PC-9 (cell line): ENCODE results near the gene C1QBP.

Experiments
- EZH2 ChIP-seq: fragments of 200-600 bp; sonication (generic); IDR thresholded peaks from 2 replicates; pipeline ENCODE4 v1.8.0; 2017; ENCODE audit warnings: antibody characterized with exemption, low read depth
- TF ChIP-seq, protein P1 (sequence below): fragments of 200-600 bp; sonication (generic); conservative IDR thresholded peaks from 2 replicates; pipeline ENCODE4 v1.6.1; 2017; ENCODE audit warnings: mixed run types, antibody characterized with exemption, mild to moderate bottlenecking, moderate library complexity

DNA sequence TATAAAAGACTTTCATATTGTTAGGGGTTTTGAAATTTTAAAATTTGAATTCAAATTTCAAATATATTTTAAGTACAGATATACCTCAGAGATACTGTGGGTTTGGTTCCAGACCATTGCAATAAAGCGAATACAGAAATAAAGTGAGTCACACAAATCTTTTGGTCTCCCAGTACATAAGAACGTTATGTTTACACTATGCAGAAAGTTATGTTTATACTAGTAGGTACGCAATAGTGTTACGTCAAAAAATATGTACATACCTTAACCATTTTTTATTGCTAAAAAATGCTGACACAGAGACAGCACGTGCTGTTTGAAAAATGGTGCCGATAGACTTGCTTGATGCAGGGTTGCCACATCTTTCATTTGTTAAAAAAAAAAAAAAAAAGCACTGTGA lies 39.2 kb downstream of the C1QBP start:
- TF ChIP-seq, protein P1, sequence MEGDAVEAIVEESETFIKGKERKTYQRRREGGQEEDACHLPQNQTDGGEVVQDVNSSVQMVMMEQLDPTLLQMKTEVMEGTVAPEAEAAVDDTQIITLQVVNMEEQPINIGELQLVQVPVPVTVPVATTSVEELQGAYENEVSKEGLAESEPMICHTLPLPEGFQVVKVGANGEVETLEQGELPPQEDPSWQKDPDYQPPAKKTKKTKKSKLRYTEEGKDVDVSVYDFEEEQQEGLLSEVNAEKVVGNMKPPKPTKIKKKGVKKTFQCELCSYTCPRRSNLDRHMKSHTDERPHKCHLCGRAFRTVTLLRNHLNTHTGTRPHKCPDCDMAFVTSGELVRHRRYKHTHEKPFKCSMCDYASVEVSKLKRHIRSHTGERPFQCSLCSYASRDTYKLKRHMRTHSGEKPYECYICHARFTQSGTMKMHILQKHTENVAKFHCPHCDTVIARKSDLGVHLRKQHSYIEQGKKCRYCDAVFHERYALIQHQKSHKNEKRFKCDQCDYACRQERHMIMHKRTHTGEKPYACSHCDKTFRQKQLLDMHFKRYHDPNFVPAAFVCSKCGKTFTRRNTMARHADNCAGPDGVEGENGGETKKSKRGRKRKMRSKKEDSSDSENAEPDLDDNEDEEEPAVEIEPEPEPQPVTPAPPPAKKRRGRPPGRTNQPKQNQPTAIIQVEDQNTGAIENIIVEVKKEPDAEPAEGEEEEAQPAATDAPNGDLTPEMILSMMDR, result no peak
- TF ChIP-seq EZH2, result no peak
